Measurements from ENCODE around the gene TCF19.

Gene TCF19

GRCh38 chr6:31170600-31170881, 12.2 kb downstream of the TCF19 start, which contains the start of gene POU5F1:
TSS of gene POU5F1 (minus strand) at chr6:31170682. CDS start at chr6:31170620, 62 bp downstream.
- peak within 1 kb of the TSS; percentile 26; the same call in 1 of the 2 replicates for H3K27ac ChIP-seq
- TF ChIP-seq ZFX (IDR thresholded peaks at IDR 0.05; ENCODE audit: borderline replicate concordance) = no peak
- TF ChIP-seq, protein P1, sequence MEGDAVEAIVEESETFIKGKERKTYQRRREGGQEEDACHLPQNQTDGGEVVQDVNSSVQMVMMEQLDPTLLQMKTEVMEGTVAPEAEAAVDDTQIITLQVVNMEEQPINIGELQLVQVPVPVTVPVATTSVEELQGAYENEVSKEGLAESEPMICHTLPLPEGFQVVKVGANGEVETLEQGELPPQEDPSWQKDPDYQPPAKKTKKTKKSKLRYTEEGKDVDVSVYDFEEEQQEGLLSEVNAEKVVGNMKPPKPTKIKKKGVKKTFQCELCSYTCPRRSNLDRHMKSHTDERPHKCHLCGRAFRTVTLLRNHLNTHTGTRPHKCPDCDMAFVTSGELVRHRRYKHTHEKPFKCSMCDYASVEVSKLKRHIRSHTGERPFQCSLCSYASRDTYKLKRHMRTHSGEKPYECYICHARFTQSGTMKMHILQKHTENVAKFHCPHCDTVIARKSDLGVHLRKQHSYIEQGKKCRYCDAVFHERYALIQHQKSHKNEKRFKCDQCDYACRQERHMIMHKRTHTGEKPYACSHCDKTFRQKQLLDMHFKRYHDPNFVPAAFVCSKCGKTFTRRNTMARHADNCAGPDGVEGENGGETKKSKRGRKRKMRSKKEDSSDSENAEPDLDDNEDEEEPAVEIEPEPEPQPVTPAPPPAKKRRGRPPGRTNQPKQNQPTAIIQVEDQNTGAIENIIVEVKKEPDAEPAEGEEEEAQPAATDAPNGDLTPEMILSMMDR (IDR thresholded peaks at IDR 0.05) = no peak

DNA sequence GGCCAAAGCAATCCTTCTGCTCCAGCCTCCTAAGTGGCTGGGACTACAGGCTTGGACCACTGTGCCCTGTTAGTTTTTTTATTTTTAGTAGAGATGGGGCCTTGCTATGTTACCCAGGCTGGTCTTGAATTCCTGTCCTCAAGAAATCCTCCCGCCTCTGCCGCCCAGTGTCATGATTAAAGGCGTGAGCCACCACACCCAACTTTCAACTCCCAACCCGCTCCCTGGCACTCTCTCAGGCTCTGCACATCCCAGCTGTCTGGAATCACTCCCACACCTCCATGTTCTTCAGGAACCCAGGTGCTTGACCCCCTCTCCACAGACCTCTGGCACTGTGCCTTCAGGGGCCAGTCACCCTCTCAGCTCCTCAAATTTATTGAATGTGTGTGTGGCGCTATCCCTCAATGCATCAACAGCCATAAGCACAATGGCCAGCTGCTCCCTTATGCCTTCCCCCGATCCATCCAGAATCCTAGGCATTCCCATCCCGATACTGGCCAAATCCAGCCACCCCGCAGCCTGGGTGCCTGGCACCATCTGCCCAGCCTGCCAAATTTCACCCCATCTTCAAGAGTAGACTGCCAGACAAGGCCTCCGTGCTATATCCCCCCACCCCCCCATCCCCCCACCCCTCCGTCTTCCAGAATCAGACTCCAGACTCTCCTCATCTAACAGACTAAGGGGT, 12.7 kb downstream of the TCF19 start:
- no peak for TF ChIP-seq ZFX (IDR thresholded peaks at IDR 0.05; ENCODE audit: borderline replicate concordance)
- TF ChIP-seq, protein P1 (IDR thresholded peaks at IDR 0.05) = no peak
- no peak overlapping the region for H3K27ac ChIP-seq

DNA sequence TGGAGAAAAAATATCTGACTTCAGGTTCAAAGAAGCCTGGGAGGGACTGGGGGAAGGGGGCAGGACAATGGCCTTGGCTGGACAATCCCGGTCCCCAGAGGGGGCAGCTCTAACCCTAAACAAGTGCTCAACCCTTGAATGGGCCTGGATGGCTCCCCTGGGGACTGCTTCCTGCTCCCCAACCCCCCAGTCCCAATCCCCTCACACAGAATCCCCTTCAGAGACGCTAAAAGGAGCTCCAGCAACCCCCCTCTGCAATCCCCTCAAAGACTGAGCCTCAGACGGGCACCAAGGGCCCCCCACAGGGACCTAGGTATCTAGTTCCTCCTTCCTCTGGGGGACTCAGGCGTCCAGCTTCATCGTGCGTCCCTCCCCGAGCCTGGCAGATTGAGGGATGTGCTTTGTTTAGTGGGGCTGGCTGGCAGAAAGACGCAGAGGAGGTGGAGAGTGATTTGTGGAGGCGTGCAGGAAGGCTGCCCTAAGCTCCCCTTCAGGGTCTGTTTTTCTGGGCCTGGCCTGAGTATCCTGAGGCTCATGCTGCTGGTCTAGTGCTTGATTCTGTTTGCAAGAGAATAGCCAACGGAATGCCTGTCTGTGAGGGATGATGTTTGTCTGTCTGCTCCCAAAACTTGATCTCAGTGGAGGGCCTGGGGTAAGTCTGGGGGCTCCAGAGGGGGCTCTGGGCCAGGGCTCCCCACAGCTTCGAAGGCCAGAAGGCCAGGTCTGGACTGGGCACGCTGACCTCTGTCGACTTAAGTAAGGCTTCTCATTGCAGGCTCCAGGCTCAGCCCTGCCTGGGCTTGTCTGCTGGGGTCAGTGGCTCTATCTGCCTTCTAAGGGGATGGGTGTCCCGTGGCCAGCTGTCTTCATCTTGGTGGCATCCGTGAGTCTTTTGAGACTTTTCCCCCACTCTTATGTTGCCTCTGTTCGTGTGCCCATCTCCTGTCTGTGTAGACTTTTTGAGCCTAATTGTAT, 13.8 kb downstream of the TCF19 start:
- TF ChIP-seq, protein P1 (IDR thresholded peaks at IDR 0.05) = no peak
- no peak for TF ChIP-seq ZFX (IDR thresholded peaks at IDR 0.05; ENCODE audit: borderline replicate concordance)
- no peak overlapping the region for H3K27ac ChIP-seq

DNA sequence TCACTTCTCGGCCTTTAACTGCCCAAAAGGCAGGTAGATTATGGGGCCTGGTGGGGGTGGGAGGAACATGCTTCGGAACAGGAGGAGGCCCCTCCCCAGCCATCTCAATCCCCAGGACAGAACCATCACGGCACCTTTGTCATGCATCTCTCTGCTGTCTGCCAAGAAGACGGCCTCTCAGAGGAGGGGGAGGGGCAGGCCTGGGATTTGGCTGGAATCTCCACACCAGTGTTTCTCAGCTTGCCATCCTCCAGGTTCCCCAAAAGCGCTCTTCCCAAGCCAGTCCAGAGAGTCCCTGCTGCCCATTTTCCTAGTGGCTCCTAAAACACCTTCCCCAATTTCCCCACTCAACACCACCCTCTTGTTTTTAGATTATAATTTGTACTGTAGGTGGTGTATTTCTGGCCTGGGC, 14.6 kb downstream of the TCF19 start:
- no peak overlapping the region for H3K27ac ChIP-seq

GRCh38 chr6:31173406-31173805, 15.0 kb downstream of the TCF19 start:
- TF ChIP-seq, protein P1 (IDR thresholded peaks at IDR 0.05) = no peak
- no peak for TF ChIP-seq ZFX (IDR thresholded peaks at IDR 0.05; ENCODE audit: borderline replicate concordance)
- H3K27ac ChIP-seq = no peak overlapping the region

More for the DNA sequence above, 14.6 kb downstream of the TCF19 start:
- no peak for TF ChIP-seq ZFX (IDR thresholded peaks at IDR 0.05; ENCODE audit: borderline replicate concordance)
- TF ChIP-seq, protein P1 (IDR thresholded peaks at IDR 0.05) = no peak

- H3K27ac ChIP-seq = no peak overlapping the region
- TF ChIP-seq, protein P1 (IDR thresholded peaks at IDR 0.05) = no peak
- no peak for TF ChIP-seq ZFX (IDR thresholded peaks at IDR 0.05; ENCODE audit: borderline replicate concordance)
These were observed 16.0 kb downstream of the TCF19 start for GRCh38 chr6:31174378-31174777.

GRCh38 chr6:31175971-31176370, 17.6 kb downstream of the TCF19 start:
- TF ChIP-seq, protein P1 (IDR thresholded peaks at IDR 0.05) = no peak
- no peak for TF ChIP-seq ZFX (IDR thresholded peaks at IDR 0.05; ENCODE audit: borderline replicate concordance)
- no peak overlapping the region for H3K27ac ChIP-seq
